Progenitor cell of endocrine pancreas (in vitro differentiated cells): ENCODE data around the gene RGS2. TPM values are rescaled to one million over a fixed set of nuclear protein-coding genes. Genes with fewer than 3 reads are reported as not detected.

Experiments used
- DNase-seq: peaks from one replicate; pipeline ENCODE4 v3.0.0; 2021; ENCODE audit warnings: low spot score; ENCODE audit not compliant: unreplicated experiment
- H3K27ac Mint-ChIP-seq: 2 replicates; pipeline ENCODE4 v1.8.0; 2021; ENCODE audit warnings: mild to moderate bottlenecking, moderate library complexity, mixed read lengths
- H3K27me3 Mint-ChIP-seq: 2 replicates; pipeline ENCODE4 v1.8.0; 2021; ENCODE audit warnings: mixed read lengths
- H3K36me3 Mint-ChIP-seq: 2 replicates; pipeline ENCODE4 v1.8.0; 2022; ENCODE audit warnings: mixed read lengths; ENCODE audit not compliant: insufficient read depth
- H3K4me1 Mint-ChIP-seq: 2 replicates; pipeline ENCODE4 v1.8.0; 2021; ENCODE audit warnings: low read depth, mixed read lengths
- H3K4me3 Mint-ChIP-seq: 2 replicates; pipeline ENCODE4 v1.8.0; 2021; ENCODE audit warnings: low read depth, mild to moderate bottlenecking, moderate library complexity, mixed read lengths
- H3K9me3 Mint-ChIP-seq: 2 replicates; pipeline ENCODE4 v1.8.0; 2021; ENCODE audit warnings: low read depth, mixed read lengths
- total RNA-seq: library from RNA; stranded (reverse); gene quantifications from 2 replicates; pipeline ENCODE4 v1.2.1, GENCODE V29; 2021
- TF ChIP-seq, protein P1 (sequence below): fragments of 200-600 bp; sonication (generic); IDR thresholded peaks from one replicate; pipeline ENCODE4 v1.5.0; 2021; ENCODE audit warnings: antibody characterized with exemption, mild to moderate bottlenecking; ENCODE audit not compliant: unreplicated experiment

The RGS2 gene
- total RNA-seq, 1 donor from 2014 or later = 21.8 TPM

DNA sequence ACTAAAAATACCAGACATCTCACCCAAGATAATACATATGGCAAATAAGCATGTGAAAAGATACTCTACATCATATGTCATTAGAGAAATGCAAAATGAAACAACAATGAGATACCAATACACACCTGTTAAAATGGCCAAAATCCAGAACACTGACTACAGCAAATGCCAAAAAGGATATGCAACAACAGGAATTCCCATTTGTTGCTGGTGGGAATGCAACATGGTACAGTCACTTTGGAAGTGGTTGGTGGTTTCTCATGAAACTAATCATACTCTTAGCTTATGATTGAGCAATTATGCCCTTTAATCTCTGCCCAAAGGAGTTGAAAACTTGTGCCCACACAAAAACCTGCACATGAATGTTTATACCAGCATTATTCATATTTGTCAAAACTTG, 6.4 kb upstream of the RGS2 start:
- H3K36me3 Mint-ChIP-seq = no peaks in the 10 kb centered on the region
- H3K4me1 Mint-ChIP-seq = no peaks in the 10 kb centered on the region
- TF ChIP-seq, protein P1, sequence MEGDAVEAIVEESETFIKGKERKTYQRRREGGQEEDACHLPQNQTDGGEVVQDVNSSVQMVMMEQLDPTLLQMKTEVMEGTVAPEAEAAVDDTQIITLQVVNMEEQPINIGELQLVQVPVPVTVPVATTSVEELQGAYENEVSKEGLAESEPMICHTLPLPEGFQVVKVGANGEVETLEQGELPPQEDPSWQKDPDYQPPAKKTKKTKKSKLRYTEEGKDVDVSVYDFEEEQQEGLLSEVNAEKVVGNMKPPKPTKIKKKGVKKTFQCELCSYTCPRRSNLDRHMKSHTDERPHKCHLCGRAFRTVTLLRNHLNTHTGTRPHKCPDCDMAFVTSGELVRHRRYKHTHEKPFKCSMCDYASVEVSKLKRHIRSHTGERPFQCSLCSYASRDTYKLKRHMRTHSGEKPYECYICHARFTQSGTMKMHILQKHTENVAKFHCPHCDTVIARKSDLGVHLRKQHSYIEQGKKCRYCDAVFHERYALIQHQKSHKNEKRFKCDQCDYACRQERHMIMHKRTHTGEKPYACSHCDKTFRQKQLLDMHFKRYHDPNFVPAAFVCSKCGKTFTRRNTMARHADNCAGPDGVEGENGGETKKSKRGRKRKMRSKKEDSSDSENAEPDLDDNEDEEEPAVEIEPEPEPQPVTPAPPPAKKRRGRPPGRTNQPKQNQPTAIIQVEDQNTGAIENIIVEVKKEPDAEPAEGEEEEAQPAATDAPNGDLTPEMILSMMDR = no peak
- no peaks in the 10 kb centered on the region for H3K9me3 Mint-ChIP-seq
- no peak overlapping the region for H3K4me3 Mint-ChIP-seq
- DNase-seq = no peak
- H3K27me3 Mint-ChIP-seq = peaks cover 6% of the 10 kb centered on the region
- H3K27ac Mint-ChIP-seq = no peak overlapping the region

DNA sequence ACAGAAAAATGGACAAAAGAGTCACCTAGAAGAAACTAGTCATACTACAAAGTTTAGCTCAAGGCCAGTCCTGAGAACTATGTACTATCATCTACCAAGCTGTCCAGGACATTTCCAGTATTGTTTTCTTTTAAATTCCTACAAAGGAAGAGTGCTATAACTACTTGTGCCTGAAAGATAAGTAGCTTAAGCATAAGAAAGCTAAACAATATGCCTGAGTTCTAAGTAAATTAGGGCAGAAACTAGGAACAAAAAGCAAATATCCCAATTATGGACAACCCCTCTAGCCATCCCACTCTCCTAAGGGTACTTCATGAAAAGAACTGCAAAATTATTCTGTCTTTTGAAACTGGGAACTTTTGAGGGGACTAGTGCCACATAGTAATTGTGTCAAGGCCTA, 5.3 kb upstream of the RGS2 start:
- Mint-ChIP-seq H3K4me1 (peaks cover 4% of the 10 kb centered on the region), H3K27ac (no peak overlapping the region), H3K9me3 (no peaks in the 10 kb centered on the region), H3K4me3 (no peak overlapping the region), H3K27me3 (peaks cover 12% of the 10 kb centered on the region), H3K36me3 (no peaks in the 10 kb centered on the region)
- TF ChIP-seq, protein P1 = no peak
- no peak for DNase-seq

DNA sequence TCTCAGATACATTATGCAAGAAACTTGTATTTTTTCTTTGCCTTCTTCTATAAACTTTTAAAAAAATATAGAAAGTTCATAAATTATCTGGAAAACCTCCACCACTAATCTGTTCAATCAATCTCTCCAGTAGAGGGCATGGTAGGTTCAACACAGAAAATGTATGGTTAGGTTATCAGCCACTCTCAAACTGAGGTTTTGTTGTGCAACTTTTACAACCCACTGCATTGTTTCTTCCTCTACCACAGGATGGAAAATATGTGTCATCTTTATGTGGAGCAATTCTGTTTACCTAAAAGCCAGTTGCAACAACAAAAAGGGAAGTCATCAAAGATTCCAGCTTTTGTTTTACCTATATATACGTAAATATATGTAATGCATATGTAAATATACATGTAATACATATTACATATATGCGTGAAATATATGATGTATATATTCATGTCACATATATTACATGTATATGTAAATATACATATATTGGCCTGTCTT, 3.0 kb upstream of the RGS2 start:
- Mint-ChIP-seq H3K4me3 (no peak overlapping the region), H3K27me3 (peaks cover 18% of the 10 kb centered on the region), H3K9me3 (no peaks in the 10 kb centered on the region), H3K27ac (no peak overlapping the region), H3K36me3 (no peaks in the 10 kb centered on the region), H3K4me1 (peaks cover 15% of the 10 kb centered on the region)
- TF ChIP-seq, protein P1 = peak; percentile 47
- DNase-seq = no peak

DNA sequence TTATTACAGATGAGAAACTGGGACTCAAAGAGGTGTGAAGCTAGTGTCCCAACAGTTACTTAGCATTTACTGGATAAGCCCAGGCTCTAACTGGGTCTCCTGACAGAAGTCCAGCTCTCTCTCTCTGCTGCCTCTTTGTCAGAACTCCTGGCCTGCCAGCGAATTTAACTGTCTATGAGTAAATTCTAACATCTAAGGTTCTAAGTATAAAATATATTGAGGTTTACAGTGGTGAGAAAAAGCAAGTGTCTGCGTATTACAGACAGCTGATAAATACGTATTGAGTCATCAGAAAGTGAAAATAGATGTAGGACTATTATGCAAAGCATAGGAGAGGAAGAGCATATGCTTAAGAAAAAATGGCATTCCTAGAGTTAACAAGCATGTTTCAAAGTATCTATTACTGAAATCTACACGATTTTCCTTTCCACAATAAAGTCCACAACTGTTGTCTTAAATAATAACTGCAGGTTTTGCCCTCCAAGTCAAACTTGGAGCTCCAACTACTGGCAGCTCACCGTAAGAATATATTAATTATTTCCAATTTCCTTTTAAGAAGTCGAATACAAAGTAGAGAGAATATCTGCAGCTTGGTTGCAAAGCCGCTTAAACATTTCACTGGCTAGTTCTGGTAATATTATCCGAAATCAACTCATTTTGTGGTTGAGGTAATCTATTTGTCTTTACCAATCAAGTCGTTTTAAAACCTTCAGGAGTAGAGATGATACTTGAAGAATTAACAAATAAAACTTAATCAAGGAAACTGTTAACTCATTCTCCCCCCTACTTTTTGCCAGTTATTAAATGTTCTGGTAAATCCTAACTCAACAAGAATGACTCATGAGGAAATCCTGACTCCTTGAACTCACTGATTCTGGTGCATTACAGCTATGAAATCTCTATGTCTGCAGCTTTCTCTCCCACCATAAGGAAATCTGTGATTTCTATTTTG, 1.4 kb upstream of the RGS2 start:
- TF ChIP-seq, protein P1 = no peak
- Mint-ChIP-seq H3K4me1 (peaks cover 19% of the 10 kb centered on the region), H3K27ac (peak overlapping the region; percentile 95), H3K36me3 (no peaks in the 10 kb centered on the region), H3K27me3 (peaks cover 18% of the 10 kb centered on the region), H3K4me3 (peak overlapping the region; percentile 86), H3K9me3 (no peaks in the 10 kb centered on the region)
- no peak for DNase-seq

DNA sequence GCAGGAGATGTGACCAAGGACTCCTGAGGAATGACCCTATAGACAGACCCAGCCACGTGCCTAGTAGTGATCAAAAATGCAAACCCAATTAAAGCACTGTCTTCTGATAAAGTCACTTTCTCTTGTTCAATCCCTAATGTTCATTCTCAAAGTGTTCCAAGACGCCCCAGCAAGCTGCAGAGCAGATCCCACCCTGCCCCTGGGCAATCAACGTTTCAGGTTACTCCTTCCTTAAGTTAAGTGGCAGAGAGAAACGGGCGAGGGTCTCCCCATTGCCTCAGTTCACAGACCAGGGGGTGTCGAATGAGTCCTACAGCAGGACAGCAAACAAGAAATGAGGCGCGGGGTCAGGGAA, 699 bp upstream of the RGS2 start:
- H3K27ac Mint-ChIP-seq = peak overlapping the region; percentile 95
- peak overlapping the region; percentile 86 for H3K4me3 Mint-ChIP-seq
- TF ChIP-seq, protein P1 = no peak
- no peaks in the 10 kb centered on the region for H3K36me3 Mint-ChIP-seq
- DNase-seq = no peak
- no peaks in the 10 kb centered on the region for H3K9me3 Mint-ChIP-seq
- peaks cover 18% of the 10 kb centered on the region for H3K27me3 Mint-ChIP-seq
- H3K4me1 Mint-ChIP-seq = peaks cover 19% of the 10 kb centered on the region
